GM21381 (cell line): Measurements from ENCODE around the gene DUS3L.
"Not testable (repeated sequence)": the region's sequence is repeated elsewhere in the genome, so short reads cannot be mapped to it uniquely, and the experiment has no call there.

Experiments used
- ATAC-seq: cut with Tn5 transposase; IDR thresholded peaks from one replicate; pipeline ENCODE4 v1.9.1; 2021; ENCODE audit warnings: mild to moderate bottlenecking, moderate library complexity; ENCODE audit not compliant: unreplicated experiment

DUS3L gene

GRCh38 chr19:5775668-5776309, 15.2 kb downstream of the DUS3L start:
- ATAC-seq, result no peak

GRCh38 chr19:5774921-5775320, 16.0 kb downstream of the DUS3L start:
- no peak for ATAC-seq

- no peak for ATAC-seq
Measured at GRCh38 chr19:5773276-5773675, 17.7 kb downstream of the DUS3L start.

- ATAC-seq, result no peak
Measured at GRCh38 chr19:5772416-5772815, 18.5 kb downstream of the DUS3L start.

- no peak for ATAC-seq
Measured at GRCh38 chr19:5767949-5768348, 23.0 kb downstream of the DUS3L start.

GRCh38 chr19:5765220-5765619, 25.7 kb downstream of the DUS3L start:
- no peak for ATAC-seq

- no peak for ATAC-seq
Measured at GRCh38 chr19:5762608-5763217, 28.2 kb downstream of the DUS3L start.

- no peak for ATAC-seq
Measured at GRCh38 chr19:5753743-5754142, 37.2 kb downstream of the DUS3L start.

GRCh38 chr19:5751709-5752108, 39.3 kb downstream of the DUS3L start:
- ATAC-seq, result no peak

- ATAC-seq, result no peak
Measured at GRCh38 chr19:5749505-5749904, 41.5 kb downstream of the DUS3L start.

- not testable (repeated sequence) for ATAC-seq
Measured at GRCh38 chr19:5748920-5749319, 42.0 kb downstream of the DUS3L start.

- ATAC-seq, result not testable (repeated sequence)
Measured at GRCh38 chr19:5744999-5745398, 46.0 kb downstream of the DUS3L start.

- no peak for ATAC-seq
Measured at GRCh38 chr19:5743630-5744029, 47.3 kb downstream of the DUS3L start.

- no peak for ATAC-seq
Measured at GRCh38 chr19:5742051-5742450, 48.9 kb downstream of the DUS3L start.

- ATAC-seq, result no peak
Measured at GRCh38 chr19:5738423-5738822, 52.5 kb downstream of the DUS3L start.
